Lung (tissue), 12 donors: Measurements from ENCODE around the gene ZNF771. TPM values are rescaled to one million over a fixed set of nuclear protein-coding genes. Genes with fewer than 3 reads are reported as not detected.

ENCODE experiments used
- ATAC-seq: fragments of 200-7000 bp; cut with Tn5 transposase; one replicate; pipeline ENCODE4 v1.9.1; 2020; ENCODE audit warnings: moderate number of reproducible peaks; ENCODE audit not compliant: insufficient read depth, low FRiP score
- DNase-seq, 3 donors: peaks; one replicate each; pipeline ENCODE4 v3.0.0-alpha.2; 2013 to 2017
- H3K27ac ChIP-seq, 2 donors: one replicate each; pipeline ENCODE4 v1.5.1; 2013; ENCODE audit warnings: mild to moderate bottlenecking in 2 of 2, moderate library complexity in 2 of 2, control low read depth in 1 of 2, inconsistent platforms in 1 of 2, low read depth in 1 of 2, low read length in 1 of 2
- H3K27me3 ChIP-seq, 3 donors: one replicate each; pipeline ENCODE4 v1.5.1; 2013; ENCODE audit warnings: low read length in 2 of 3; ENCODE audit not compliant: control insufficient read depth in 3 of 3, insufficient read depth in 3 of 3
- H3K36me3 ChIP-seq, 4 donors: one replicate each; pipeline ENCODE4 v1.5.1; 2013; ENCODE audit warnings: low read length in 4 of 4, mild to moderate bottlenecking in 1 of 4, moderate library complexity in 1 of 4; ENCODE audit not compliant: control insufficient read depth in 4 of 4, insufficient read depth in 4 of 4
- H3K4me1 ChIP-seq, 5 donors: one replicate each; pipeline ENCODE4 v1.5.1; 2013; ENCODE audit warnings: low read length in 5 of 5, mild to moderate bottlenecking in 2 of 5, moderate library complexity in 1 of 5; ENCODE audit not compliant: control insufficient read depth in 5 of 5, insufficient read depth in 5 of 5
- H3K4me3 ChIP-seq: one replicate; pipeline ENCODE4 v1.5.1; 2013; ENCODE audit warnings: mild to moderate bottlenecking, control low read depth, moderate library complexity
- H3K9ac ChIP-seq, 2 donors: one replicate each; pipeline ENCODE4 v1.5.1; 2013; ENCODE audit warnings: low read length in 2 of 2, control low read depth in 1 of 2; ENCODE audit not compliant: insufficient read depth in 1 of 2
- H3K9me3 ChIP-seq, 4 donors: one replicate each; pipeline ENCODE4 v1.5.1; 2013; ENCODE audit warnings: low read length in 3 of 4, mild to moderate bottlenecking in 1 of 4, moderate library complexity in 1 of 4; ENCODE audit not compliant: control insufficient read depth in 4 of 4, insufficient read depth in 3 of 4
- CTCF ChIP-seq: IDR thresholded peaks from 2 replicates; pipeline ENCODE4 v1.5.1; 2012; ENCODE audit warnings: mild to moderate bottlenecking; ENCODE audit errors: control extremely low read depth, extremely low read depth
- WGBS, 2 donors: extraction: QIAGEN DNeasy Blood & Tissue Kit; methylation state at CpG; one replicate each; pipeline ENCODE4 v1.1.7; 2013; 5-methylcytosine and 5-hydroxymethylcytosine counted together
- polyA plus RNA-seq, 2 donors: library from polyadenylated mRNA; stranded (reverse); fragments of 200-250 nt; gene quantifications; one replicate each; pipeline ENCODE4 v1.2.1, GENCODE V29; 2013
- total RNA-seq, 2 donors: library from RNA; depleted of rRNA in 1 of 2; stranded (reverse); fragments of >200 nt in 1 of 2; gene quantifications; one replicate each; pipeline ENCODE4 v1.2.1, GENCODE V29; 2014 to 2021
- donor health status: control.
- donor health status: control.
- donor health status: Bipolar disorder and iron deficiency.
- donor health status: healthy.
- donor health status: DM: yes; HTN: yes; CAD: no.

ZNF771 gene
- total and polyA plus RNA-seq, 4 donors, result 3.0 to 7.2 (median 4.3) TPM

- peak overlapping the region; percentile 46 for H3K4me3 ChIP-seq
- peak overlapping the region; percentile 75 to 85 for H3K27ac ChIP-seq
- peak overlapping the region in 1 of 2 donors; percentile 87 for H3K9ac ChIP-seq
- 15 to 21% methylated on average over 14 of the region's 14 CpGs for WGBS, 2 donors
- no peaks in the 10 kb centered on the region for H3K9me3 ChIP-seq
- TF ChIP-seq CTCF, result no peak
- H3K36me3 ChIP-seq, result peaks cover 3 to 7% (median 5%) of the 10 kb centered on the region in 4 donors
- ATAC-seq (no peak), DNase-seq (no peak)
- no peaks in the 10 kb centered on the region for H3K27me3 ChIP-seq
- peaks cover 0 to 21% (median 5%) of the 10 kb centered on the region in 5 donors for H3K4me1 ChIP-seq
Observed at GRCh38 chr16:30406795-30407101, 658 bp upstream of the ZNF771 start.

- peaks cover 3 to 7% (median 6%) of the 10 kb centered on the region in 4 donors for H3K36me3 ChIP-seq
- TF ChIP-seq CTCF, result no peak
- H3K9ac ChIP-seq, result peak overlapping the region in 1 of 2 donors; percentile 8
- DNase-seq (peak in 1 of 3 donors; percentile 24), ATAC-seq (peak; percentile 13)
- no peaks in the 10 kb centered on the region for H3K9me3 ChIP-seq
- peak overlapping the region; percentile 52 to 75 for H3K27ac ChIP-seq
- H3K4me3 ChIP-seq, result peak overlapping the region; percentile 66
- H3K4me1 ChIP-seq, result peaks cover 0 to 21% (median 5%) of the 10 kb centered on the region in 5 donors
- WGBS, 2 donors, result 15 to 25% methylated on average over 14 to 18 of the region's 19 CpGs
- H3K27me3 ChIP-seq, result no peaks in the 10 kb centered on the region
Observed at GRCh38 chr16:30407804-30408534, 563 bp downstream of the ZNF771 start.

- DNase-seq (peak; percentile 91 to 93 (median 93)), ATAC-seq (peak; percentile 73)
- H3K9ac ChIP-seq, result no peak overlapping the region
- H3K27ac ChIP-seq, result peak overlapping the region in 1 of 2 donors; percentile 21
- WGBS, 2 donors, result 43 to 44% methylated on average over 15 of the region's 15 CpGs
- H3K36me3 ChIP-seq, result peaks cover 3 to 9% (median 7%) of the 10 kb centered on the region in 4 donors
- TF ChIP-seq CTCF, result peak; percentile 87
- H3K27me3 ChIP-seq, result no peaks in the 10 kb centered on the region
- H3K9me3 ChIP-seq, result no peaks in the 10 kb centered on the region
- H3K4me1 ChIP-seq, result peaks cover 0 to 21% (median 5%) of the 10 kb centered on the region in 5 donors
- no peak overlapping the region for H3K4me3 ChIP-seq
Observed at GRCh38 chr16:30409125-30410060, 2.0 kb downstream of the ZNF771 start.
